ENCODE measurements around the gene TCEANC2.

TCEANC2 gene

DNA sequence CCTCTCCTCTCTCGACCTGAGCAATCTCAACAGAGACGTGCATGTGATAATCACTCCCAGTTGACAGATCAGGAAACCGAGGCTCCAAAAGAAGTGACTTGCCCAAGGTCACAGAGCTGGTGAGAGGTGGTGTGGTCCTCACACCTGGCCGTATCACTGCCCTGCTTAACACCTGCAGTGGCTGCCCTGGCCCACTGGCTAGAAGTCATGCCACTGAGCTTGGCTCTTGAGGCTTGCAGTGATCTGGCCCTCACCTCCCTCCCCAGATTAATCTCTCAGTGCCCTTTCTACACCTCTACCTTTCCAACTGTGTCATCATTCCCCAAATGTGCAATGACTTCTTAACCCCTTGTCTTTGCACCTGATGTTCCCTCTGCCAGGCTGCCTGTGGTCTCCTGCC, 60.6 kb downstream of the TCEANC2 start:
- TF ChIP-seq, protein P1, sequence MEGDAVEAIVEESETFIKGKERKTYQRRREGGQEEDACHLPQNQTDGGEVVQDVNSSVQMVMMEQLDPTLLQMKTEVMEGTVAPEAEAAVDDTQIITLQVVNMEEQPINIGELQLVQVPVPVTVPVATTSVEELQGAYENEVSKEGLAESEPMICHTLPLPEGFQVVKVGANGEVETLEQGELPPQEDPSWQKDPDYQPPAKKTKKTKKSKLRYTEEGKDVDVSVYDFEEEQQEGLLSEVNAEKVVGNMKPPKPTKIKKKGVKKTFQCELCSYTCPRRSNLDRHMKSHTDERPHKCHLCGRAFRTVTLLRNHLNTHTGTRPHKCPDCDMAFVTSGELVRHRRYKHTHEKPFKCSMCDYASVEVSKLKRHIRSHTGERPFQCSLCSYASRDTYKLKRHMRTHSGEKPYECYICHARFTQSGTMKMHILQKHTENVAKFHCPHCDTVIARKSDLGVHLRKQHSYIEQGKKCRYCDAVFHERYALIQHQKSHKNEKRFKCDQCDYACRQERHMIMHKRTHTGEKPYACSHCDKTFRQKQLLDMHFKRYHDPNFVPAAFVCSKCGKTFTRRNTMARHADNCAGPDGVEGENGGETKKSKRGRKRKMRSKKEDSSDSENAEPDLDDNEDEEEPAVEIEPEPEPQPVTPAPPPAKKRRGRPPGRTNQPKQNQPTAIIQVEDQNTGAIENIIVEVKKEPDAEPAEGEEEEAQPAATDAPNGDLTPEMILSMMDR (IDR thresholded peaks at IDR 0.05; ENCODE audit: low read depth, low read length, missing control alignments), result no peak
- DNase-seq (ENCODE audit: low read depth), result no peak

DNA sequence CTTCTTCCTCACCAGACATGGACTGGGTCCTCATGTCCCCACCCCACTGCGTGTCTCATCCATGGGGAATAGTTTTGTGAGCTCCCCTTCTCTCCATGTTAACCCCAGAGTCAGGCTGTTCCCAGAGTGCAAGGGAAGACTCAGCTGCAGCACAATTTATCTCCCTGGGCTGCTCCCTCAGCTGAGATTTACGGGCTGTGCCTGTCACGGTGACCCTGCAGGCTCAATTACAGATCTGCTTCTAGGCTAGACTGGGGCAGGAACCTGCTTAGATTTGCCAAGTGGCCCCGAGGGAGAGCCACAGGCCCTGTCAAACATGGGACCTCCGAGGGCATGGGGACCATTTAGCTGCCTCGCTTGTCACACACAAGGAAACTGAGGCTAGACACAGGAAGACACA, 61.5 kb downstream of the TCEANC2 start:
- no peak overlapping the region for H3K4me3 ChIP-seq (ENCODE audit: low read depth, low read length)
- DNase-seq (ENCODE audit: low read depth), result no peak
- TF ChIP-seq, protein P1 (IDR thresholded peaks at IDR 0.05; ENCODE audit: low read depth, low read length, missing control alignments), result no peak

More for the DNA sequence above, 60.6 kb downstream of the TCEANC2 start:
- no peak overlapping the region for H3K4me3 ChIP-seq (ENCODE audit: low read depth, low read length)

DNA sequence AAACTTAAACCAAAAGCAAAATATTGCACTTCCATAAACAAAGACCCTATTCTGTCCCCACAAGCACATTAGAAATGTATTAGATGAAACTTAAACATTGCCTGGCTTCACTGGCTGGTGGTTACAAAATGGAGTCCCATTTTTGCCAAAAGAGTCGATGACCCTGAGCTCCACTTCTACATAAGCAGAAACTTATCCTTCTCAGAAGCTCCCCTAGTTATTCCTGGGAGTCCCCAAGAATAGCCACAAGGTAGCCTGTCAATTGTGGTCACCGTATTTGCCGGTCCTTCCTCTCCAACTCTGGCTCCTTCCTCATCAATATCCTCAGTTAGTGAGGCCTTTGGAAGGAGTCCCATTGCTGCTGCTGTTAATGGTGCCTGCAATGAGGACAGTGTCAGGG, 62.1 kb downstream of the TCEANC2 start:
- H3K4me3 ChIP-seq (ENCODE audit: low read depth, low read length), result no peak overlapping the region
- no peak for DNase-seq (ENCODE audit: low read depth)
- TF ChIP-seq, protein P1 (IDR thresholded peaks at IDR 0.05; ENCODE audit: low read depth, low read length, missing control alignments), result no peak

DNA sequence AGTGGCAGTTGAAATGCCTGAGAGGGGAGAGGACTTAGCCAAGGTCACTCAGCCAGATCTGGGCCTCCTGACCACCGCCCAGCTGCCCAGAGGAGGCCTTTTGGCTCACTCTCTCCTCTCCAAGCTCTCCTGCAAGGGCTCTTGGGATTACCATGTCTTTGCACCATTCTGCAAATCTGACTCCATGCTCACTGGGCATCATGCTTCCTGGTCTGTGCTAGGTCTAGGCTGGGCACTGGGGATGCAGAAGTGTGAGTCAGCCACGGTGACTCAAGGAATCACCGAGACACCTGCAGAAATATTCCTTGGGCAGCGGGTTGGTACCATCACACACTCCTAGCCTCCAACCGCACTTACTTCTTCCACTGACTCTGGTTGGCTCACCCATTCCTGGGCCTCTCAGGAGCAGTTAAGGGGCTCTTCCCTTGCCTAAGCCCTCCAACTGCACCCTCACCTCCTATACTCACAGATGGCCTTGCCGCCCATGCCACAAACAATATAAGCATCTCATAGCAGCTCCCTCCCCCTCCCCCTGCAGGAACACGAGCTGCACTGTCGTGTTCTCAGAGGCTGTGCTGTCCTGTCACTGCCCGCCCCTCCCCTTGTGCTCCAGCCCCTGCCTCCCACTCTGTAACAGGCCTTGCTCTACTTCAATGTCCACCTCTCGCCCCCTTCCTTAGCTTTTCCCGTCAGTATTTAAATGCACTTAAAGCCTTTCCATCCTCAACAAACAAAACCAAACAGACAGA, 64.6 kb downstream of the TCEANC2 start:
- no peak for DNase-seq (ENCODE audit: low read depth)
- TF ChIP-seq, protein P1 (IDR thresholded peaks at IDR 0.05; ENCODE audit: low read depth, low read length, missing control alignments), result no peak
- H3K4me3 ChIP-seq (ENCODE audit: low read depth, low read length), result no peak overlapping the region

DNA sequence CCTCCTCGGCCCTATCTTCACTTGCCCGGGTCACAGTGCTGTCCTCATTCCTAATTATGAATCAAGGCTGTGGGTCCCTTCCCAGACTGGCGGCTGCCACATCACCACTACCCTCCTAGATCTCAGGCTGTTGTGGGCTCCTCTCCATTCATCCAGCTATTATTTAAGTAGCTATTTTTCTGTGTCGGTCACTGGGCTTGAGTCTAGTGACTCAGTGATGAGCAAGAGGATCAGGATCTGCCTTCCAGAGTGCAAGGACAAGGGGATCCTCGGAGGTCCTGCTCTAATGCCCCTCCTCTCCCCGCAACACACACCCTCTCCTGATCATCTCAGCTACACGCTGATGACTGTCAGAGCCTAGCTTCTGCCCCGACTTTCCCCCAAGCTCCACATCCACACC, 65.3 kb downstream of the TCEANC2 start:
- DNase-seq (ENCODE audit: low read depth), result no peak
- TF ChIP-seq, protein P1 (IDR thresholded peaks at IDR 0.05; ENCODE audit: low read depth, low read length, missing control alignments), result no peak
- H3K4me3 ChIP-seq (ENCODE audit: low read depth, low read length), result no peak overlapping the region

DNA sequence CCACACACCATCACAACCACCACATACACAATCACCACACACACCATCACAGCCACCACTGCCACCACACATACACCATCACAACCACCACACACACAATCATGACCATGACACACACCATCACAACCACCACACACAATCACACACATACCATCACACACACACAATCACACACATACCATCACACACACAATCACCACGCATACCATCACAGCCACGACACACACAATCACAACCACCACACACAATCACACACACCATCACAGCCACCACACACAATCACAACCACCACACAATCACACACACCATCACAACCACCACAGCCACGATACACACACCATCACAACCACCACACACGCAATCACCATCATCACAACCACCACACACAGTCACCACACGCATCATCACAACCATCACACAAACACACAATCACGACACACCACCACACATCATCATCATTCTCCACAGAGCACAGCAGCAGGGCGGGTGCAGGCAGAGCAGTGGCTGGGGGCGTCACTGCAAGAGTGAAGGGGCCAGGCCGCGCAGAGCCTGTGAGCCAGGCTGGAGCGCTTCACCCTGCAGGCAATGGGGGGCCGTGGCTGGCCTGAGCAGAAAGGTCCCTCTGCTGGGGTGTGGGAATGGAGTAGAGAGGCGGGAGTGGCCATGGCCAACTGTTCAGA, 66.8 kb downstream of the TCEANC2 start:
- TF ChIP-seq, protein P1 (IDR thresholded peaks at IDR 0.05; ENCODE audit: low read depth, low read length, missing control alignments), result no peak
- no peak for DNase-seq (ENCODE audit: low read depth)
- H3K4me3 ChIP-seq (ENCODE audit: low read depth, low read length), result no peak overlapping the region

Measured in GM12864 (cell line).